CD4-positive, alpha-beta T cell treated with Interleukin-17A for 1 hour (primary cell): ENCODE measurements around the gene LRRC41.
"Not testable (repeated sequence)": the region's sequence is repeated elsewhere in the genome, so short reads cannot be mapped to it uniquely, and the experiment has no call there.

Experiments used
- DNase-seq: peaks from one replicate; pipeline ENCODE4 v3.0.0-alpha.2; 2020

LRRC41 gene

DNA sequence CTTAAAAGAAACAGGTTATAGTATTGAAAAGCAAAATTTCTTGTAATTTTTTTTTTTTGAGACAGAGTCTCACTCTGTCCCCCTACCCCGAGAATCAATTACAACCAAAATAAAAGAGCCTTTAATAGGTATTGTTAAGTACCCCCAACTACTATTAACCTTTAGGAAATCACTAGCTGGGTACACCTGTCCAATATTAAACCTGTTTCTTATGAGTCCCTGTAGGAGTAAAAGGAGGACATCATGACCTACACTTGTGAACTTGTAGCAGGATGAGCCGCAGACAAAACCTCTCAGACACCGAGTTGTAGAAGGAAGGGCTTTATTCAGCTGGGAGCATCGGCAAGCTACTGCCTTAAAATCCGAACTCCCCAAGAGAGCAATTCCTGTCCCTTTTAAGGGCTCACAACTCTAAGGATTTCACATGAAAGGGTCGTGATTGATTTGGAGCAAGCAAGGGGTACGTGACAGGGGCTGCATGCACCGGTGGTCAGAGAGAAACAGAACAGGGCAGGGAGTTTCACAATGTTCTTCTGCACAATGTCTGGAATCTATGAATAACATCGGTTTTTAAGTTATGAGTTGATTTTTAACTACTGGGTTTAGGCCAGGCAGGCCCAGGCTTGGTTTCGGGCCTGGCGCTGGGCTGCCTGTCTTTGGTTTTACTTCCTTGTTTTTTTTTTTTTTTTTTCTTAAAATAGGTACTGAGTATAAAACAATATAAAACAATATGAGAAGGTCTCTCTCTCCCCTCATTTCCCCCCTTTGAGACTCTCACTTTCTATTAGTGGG is 22.1 kb upstream of the LRRC41 start:
- DNase-seq: not testable (repeated sequence)

GRCh38 chr1:46322191-46322590 is 18.8 kb upstream of the LRRC41 start:
- not testable (repeated sequence) for DNase-seq

GRCh38 chr1:46319960-46320914 is 16.8 kb upstream of the LRRC41 start:
- DNase-seq: not testable (repeated sequence)

GRCh38 chr1:46319301-46319700 is 15.9 kb upstream of the LRRC41 start:
- not testable (repeated sequence) for DNase-seq

- no peak for DNase-seq
Observed at GRCh38 chr1:46317323-46317722, 13.9 kb upstream of the LRRC41 start.

GRCh38 chr1:46315669-46316403 is 12.4 kb upstream of the LRRC41 start:
- no peak for DNase-seq

DNA sequence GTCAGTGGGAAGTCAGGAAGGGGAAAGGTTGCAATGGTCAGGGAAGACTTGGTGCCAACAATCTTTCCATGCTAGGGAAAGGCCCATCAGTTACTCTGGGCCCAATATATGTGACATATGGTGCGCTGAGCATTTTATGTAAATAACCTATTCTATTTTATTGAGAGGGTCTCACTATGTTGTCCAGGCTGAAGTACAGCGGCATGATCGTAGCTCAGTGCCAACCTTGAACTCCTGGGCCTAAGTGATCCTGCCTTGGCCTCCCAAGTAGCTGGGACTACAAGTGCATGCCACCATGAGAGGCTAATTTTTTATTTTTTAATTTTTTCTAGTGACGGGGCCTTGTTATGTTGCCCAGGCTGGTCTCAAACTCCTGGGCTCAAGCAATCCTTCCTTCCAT is 6.9 kb upstream of the LRRC41 start:
- no peak for DNase-seq

GRCh38 chr1:46309401-46310159 is 6.2 kb upstream of the LRRC41 start:
- DNase-seq: no peak

- DNase-seq: no peak
Observed at GRCh38 chr1:46306159-46306530, 2.7 kb upstream of the LRRC41 start.

DNA sequence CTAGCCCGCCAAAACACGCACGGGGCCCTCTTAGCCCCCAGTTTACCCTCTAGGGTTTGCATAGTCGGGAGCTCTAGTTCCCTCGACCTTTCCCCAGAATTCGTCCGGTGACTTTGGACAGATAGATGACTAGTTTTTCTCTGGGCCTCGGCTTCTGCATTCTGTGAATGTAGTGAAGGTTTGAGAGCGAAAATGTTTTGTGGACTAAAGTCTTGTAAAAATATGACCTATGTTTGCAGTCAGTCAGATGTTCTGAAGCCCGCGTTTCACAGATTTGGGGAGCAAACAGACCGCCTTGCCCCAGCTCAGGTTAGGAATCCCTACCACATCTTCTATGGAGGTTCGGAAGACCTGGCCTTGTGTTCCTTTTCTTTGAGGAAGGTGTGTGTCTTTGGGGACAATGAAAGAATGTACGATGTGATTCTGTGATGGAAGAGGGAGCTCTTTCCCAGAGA is 483 bp upstream of the LRRC41 start:
- no peak for DNase-seq

DNA sequence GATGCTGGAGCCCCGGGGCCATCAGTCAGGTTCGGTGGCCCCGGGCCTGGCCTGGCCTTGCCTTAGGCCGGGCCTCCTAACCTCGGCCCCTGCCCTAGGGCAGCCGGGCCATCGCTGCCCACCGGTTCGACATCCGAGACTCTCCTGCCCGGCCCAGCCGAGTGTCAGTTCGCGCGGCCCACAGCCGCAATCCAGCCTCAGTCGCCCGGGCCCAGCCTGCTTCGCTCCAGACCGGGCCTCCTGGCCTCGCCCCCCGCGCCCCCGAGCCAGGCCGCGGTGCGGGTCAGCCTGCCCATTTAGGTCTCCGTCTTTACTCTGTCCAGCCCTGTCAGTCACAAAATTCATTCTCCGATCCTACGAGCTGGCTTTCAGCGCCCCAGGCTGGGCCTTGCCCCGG is 777 bp downstream of the LRRC41 start:
- no peak for DNase-seq

- DNase-seq: peak; percentile 48
Observed at GRCh38 chr1:46301808-46302640, 1.4 kb downstream of the LRRC41 start.

DNA sequence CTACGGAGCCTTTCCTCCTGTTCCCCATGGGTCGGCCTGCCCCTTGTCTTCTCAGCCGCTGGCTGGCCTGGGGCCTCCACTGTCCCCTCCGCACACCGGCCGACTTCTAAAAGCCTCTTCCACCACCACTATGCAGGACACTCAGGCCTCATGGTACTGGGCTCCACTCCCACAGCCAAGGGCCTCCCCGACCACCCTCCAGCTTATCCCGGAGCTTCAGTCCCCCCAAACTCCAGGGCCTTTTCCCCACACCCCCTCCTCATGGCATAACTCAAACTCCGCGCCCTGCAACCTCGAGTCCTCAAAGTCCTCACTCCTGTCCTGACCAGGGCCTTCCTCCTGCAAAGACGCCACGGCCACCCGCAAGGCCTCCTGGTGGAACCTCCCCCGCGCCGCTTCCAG is 2.0 kb downstream of the LRRC41 start:
- DNase-seq: no peak

DNA sequence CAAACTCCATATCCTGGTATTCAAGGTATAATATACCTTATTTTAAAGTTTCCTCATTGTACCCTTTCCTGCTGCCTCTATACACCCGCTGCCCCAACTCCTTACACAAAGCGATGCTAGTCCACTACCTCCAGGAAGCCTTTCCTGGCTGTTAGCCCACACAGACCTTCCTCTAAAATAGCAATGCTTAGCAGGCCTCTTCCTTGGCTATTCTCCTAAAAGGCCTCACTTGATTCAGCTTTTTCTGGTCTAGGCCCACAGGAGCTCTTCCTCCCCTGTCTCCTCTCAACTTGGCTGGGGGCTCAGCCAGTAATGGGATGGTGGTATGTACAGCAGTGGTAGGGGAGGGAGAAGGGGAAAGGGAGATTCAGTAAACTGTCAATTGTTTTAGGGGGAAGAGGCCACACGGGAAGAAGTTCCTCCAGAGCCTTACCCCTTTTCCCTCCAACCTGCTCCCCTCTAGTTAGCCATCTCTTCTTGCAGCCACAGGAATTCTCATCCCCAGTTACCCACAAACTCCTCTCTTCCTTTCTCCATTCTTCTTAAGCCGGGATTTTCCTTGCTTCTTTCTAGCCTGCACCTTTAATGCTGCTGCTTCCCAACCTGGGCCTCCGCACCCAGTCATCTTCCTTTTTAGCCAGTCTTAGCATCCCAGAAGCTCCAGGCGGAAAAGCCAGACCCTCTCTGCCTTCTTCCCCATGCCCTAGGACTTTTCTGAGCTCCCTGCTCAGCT is 2.6 kb downstream of the LRRC41 start:
- DNase-seq: no peak

- DNase-seq: no peak
Observed at GRCh38 chr1:46298387-46298786, 5.0 kb downstream of the LRRC41 start.

- no peak for DNase-seq
Observed at GRCh38 chr1:46295306-46295705, 8.1 kb downstream of the LRRC41 start.

- DNase-seq: no peak
Observed at GRCh38 chr1:46289976-46290375, 13.4 kb downstream of the LRRC41 start.

DNA sequence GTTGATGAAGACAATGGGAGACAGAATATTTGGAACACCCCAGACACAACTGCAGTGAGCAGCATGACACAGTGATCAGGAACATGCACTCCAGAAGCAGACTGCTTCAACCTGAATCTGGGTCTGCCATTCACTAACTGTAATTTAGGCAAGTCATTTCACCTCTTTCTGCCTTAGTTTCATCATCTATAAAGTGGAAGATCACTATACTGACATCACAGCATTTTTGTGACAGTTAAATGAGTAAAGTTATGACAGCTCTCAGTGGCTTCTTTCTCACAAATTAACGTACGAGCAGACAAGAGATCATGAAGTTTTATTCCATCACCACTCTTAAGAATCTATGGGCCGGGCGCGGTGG is 14.3 kb downstream of the LRRC41 start:
- no peak for DNase-seq

DNA sequence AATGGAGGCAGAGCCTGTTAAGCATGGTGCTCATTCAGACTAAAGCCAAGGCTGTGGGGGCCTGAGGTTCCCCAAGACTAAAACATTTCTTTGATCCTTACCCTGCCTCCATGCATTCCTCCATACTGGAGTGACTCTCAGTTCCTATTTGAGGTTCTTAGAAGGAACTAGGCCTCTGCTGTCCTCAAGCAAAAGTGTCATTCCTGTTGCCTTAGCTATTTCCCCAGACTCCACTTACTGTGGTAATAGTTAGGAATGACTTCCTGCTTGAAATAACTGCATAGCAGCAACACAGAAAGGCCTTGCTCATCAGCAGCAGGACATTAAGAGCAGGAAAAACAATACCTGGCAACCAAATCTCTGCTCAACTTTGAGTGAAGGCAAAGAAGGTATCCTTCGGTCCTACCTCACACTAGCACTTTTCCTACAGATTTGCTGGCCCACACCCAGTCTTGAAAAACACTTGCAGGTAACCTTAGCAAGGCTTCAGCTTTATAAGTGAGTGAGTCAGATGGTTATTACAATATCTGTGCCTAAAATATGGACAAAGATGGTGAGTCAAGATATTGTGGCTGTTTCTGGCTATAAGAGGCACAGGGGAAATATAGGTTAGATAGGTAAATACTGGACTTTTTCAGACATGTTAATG is 14.8 kb downstream of the LRRC41 start:
- DNase-seq: no peak
